Measurements from ENCODE around the gene ZNF605.
"Not testable (repeated sequence)": the region's sequence is repeated elsewhere in the genome, so short reads cannot be mapped to it uniquely, and the experiment has no call there.

Gene ZNF605

GRCh38 chr12:132904718-132905328 is 51.3 kb downstream of the ZNF605 start:
- DNase-seq (ENCODE audit: low read depth), result peak; percentile 85

GRCh38 chr12:132899033-132899432 is 57.1 kb downstream of the ZNF605 start:
- DNase-seq (ENCODE audit: low read depth), result no peak

- DNase-seq (ENCODE audit: low read depth), result no peak
Observed at GRCh38 chr12:132888852-132889251, 67.3 kb downstream of the ZNF605 start.

GRCh38 chr12:132887513-132888351 is 68.4 kb downstream of the ZNF605 start, which contains the start of gene CHFR:
Gene CHFR (minus strand): TSS chr12:132887605. CDS start chr12:132887328, 277 bp downstream.
- DNase-seq (ENCODE audit: low read depth), result peak; percentile 87

- DNase-seq (ENCODE audit: low read depth), result no peak
Observed at GRCh38 chr12:132886529-132887477, 69.3 kb downstream of the ZNF605 start.

- DNase-seq (ENCODE audit: low read depth), result no peak
Observed at GRCh38 chr12:132881818-132882217, 74.3 kb downstream of the ZNF605 start.

- DNase-seq (ENCODE audit: low read depth), result not testable (repeated sequence)
Observed at GRCh38 chr12:132874620-132875019, 81.5 kb downstream of the ZNF605 start.

- DNase-seq (ENCODE audit: low read depth), result no peak
Observed at GRCh38 chr12:132874175-132874574, 81.9 kb downstream of the ZNF605 start.

- no peak for DNase-seq (ENCODE audit: low read depth)
Observed at GRCh38 chr12:132873724-132874123, 82.4 kb downstream of the ZNF605 start.

- no peak for DNase-seq (ENCODE audit: low read depth)
Observed at GRCh38 chr12:132872975-132873421, 83.1 kb downstream of the ZNF605 start.

GRCh38 chr12:132872073-132872855 is 83.8 kb downstream of the ZNF605 start:
- DNase-seq (ENCODE audit: low read depth), result no peak

- no peak for DNase-seq (ENCODE audit: low read depth)
Observed at GRCh38 chr12:132869551-132869950, 86.6 kb downstream of the ZNF605 start.
